Fibroblast of lung (primary cell): ENCODE measurements around the gene KCNH1. TPM values are rescaled to one million over a fixed set of nuclear protein-coding genes. Genes with fewer than 3 reads are reported as not detected.

ENCODE experiments used
- DNase-seq, 2 donors: peaks; one replicate each; pipeline versions ENCODE4 v3.0.0 to v3.0.0-alpha.2; 2010; ENCODE audit warnings: low read depth in 2 of 2
- H2AFZ ChIP-seq: 2 replicates; pipeline ENCODE4 v1.5.1; 2012; ENCODE audit warnings: low read length, control low read depth, inconsistent platforms
- H3K27ac ChIP-seq: 2 replicates; pipeline ENCODE4 v1.5.1; 2011; ENCODE audit warnings: low read length, control low read depth; ENCODE audit not compliant: insufficient read depth
- H3K27me3 ChIP-seq: 2 replicates; pipeline ENCODE4 v1.5.1; 2011; ENCODE audit warnings: mild to moderate bottlenecking, low read length; ENCODE audit not compliant: control insufficient read depth, insufficient read depth
- H3K36me3 ChIP-seq: 2 replicates; pipeline ENCODE4 v1.5.1; 2011; ENCODE audit warnings: low read length; ENCODE audit not compliant: control insufficient read depth, insufficient read depth
- H3K4me1 ChIP-seq: 2 replicates; pipeline ENCODE4 v1.5.1; 2011; ENCODE audit warnings: low read length; ENCODE audit not compliant: control insufficient read depth, insufficient read depth; ENCODE audit errors: extremely low read depth
- H3K4me2 ChIP-seq: 2 replicates; pipeline ENCODE4 v1.5.1; 2011; ENCODE audit warnings: low read length, control low read depth; ENCODE audit not compliant: insufficient read depth; ENCODE audit errors: extremely low read depth
- H3K4me3 ChIP-seq, 4 experiments: fragments of 200-600 bp in 1 of 4; sonication (generic) in 1 of 4; replicated peaks in 1 of 4; 2 replicates each; pipeline ENCODE4 v1.5.1; 2011 to 2016; ENCODE audit warnings: low read length in 4 of 4, low read depth in 3 of 4, mild to moderate bottlenecking in 3 of 4, control low read depth in 2 of 4, inconsistent platforms in 1 of 4, mixed read lengths in 1 of 4; ENCODE audit not compliant: insufficient read depth in 1 of 4; ENCODE audit errors: control extremely low read depth in 1 of 4
- H3K79me2 ChIP-seq: 2 replicates; pipeline ENCODE4 v1.5.1; 2012; ENCODE audit warnings: mild to moderate bottlenecking, low read length, inconsistent platforms; ENCODE audit not compliant: control insufficient read depth, insufficient read depth
- H3K9ac ChIP-seq: 2 replicates; pipeline ENCODE4 v1.5.1; 2011; ENCODE audit warnings: mild to moderate bottlenecking, low read length, control low read depth; ENCODE audit not compliant: insufficient read depth
- H3K9me3 ChIP-seq: 2 replicates; pipeline ENCODE4 v1.5.1; 2012; ENCODE audit warnings: low read depth, low read length; ENCODE audit not compliant: control insufficient read depth, insufficient read depth
- H4K20me1 ChIP-seq: 2 replicates; pipeline ENCODE4 v1.5.1; 2011; ENCODE audit warnings: low read length; ENCODE audit not compliant: control insufficient read depth, insufficient read depth; ENCODE audit errors: extremely low read depth
- EZH2 ChIP-seq: IDR thresholded peaks from 2 replicates; pipeline ENCODE4 v1.5.1; 2012; ENCODE audit warnings: low read length, control low read depth, mild to moderate bottlenecking; ENCODE audit errors: missing control alignments
- polyA plus RNA-seq, 2 donors: library from polyadenylated mRNA; depleted of rRNA in 1 of 2; stranded (reverse) in 1 of 2; unstranded in 1 of 2; fragments of >200 nt; gene quantifications; 2 replicates each; pipeline ENCODE4 v1.2.1, GENCODE V29; 2011 to 2012; ENCODE audit warnings: missing spikeins in 1 of 2
- total RNA-seq: library from RNA; depleted of rRNA; stranded (reverse); fragments of >200 nt; gene quantifications from 2 replicates; pipeline ENCODE4 v1.2.1, GENCODE V29; 2014
- TF ChIP-seq, protein P1 (sequence below), 2 donors: IDR thresholded peaks in 1 of 2; conservative IDR thresholded peaks in 1 of 2; 1 replicate in 1 of 2; 2 replicates in 1 of 2; pipeline ENCODE4 v1.5.1; 2011 to 2012; ENCODE audit warnings: low read length in 2 of 2, control low read depth in 1 of 2, inconsistent platforms in 1 of 2, low read depth in 1 of 2, mild to moderate bottlenecking in 1 of 2

Gene KCNH1
- total and polyA plus RNA-seq, 2 donors (not counting 1 experiment from before 2014, with no cell fraction given): 0.17 to 1.5 TPM

DNA sequence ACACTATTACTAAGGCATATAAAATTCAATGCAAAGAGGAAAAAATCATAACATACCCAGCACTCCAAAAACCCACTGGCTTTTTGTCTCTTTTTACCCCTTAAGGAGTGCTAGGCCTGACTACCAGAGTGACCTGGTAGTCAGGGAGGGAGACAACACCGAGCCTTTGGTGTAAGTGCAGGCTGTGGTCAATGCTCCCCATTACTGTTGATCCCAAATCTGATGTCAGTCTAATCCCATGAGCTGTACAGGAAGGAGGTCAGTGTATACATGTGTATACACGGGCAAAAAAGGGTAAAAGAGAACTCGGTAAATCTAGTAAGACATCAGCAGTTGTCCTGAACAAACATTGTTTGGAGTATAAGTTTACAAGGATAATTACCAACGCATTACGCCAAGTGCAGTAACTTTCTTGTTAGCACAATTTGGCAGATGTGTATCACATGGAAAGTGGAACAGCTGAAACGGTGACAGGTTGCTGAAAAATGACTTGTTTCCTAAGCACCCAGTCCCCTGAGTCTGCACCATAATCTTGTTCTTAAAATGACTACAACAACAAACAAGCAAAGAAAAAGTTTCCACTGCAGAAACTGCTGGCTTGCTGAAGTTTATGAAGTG, 217.9 kb downstream of the KCNH1 start:
- H4K20me1 ChIP-seq: no peaks in the 10 kb centered on the region
- H3K9ac ChIP-seq: no peak overlapping the region
- no peak overlapping the region for H2AFZ ChIP-seq
- H3K9me3 ChIP-seq: no peaks in the 10 kb centered on the region
- H3K27ac ChIP-seq: no peak overlapping the region
- H3K4me3 ChIP-seq: no peak overlapping the region
- no peak for TF ChIP-seq EZH2
- TF ChIP-seq, protein P1, sequence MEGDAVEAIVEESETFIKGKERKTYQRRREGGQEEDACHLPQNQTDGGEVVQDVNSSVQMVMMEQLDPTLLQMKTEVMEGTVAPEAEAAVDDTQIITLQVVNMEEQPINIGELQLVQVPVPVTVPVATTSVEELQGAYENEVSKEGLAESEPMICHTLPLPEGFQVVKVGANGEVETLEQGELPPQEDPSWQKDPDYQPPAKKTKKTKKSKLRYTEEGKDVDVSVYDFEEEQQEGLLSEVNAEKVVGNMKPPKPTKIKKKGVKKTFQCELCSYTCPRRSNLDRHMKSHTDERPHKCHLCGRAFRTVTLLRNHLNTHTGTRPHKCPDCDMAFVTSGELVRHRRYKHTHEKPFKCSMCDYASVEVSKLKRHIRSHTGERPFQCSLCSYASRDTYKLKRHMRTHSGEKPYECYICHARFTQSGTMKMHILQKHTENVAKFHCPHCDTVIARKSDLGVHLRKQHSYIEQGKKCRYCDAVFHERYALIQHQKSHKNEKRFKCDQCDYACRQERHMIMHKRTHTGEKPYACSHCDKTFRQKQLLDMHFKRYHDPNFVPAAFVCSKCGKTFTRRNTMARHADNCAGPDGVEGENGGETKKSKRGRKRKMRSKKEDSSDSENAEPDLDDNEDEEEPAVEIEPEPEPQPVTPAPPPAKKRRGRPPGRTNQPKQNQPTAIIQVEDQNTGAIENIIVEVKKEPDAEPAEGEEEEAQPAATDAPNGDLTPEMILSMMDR (conservative IDR thresholded peaks at IDR 0.05 in 1 of 2, IDR thresholded peaks at IDR 0.05 in 1 of 2; ENCODE audit: low read depth in 1 of 2, low read length in 2 of 2): no peak
- no peak for DNase-seq
- no peaks in the 10 kb centered on the region for H3K4me1 ChIP-seq
- H3K79me2 ChIP-seq: no peaks in the 10 kb centered on the region
- no peaks in the 10 kb centered on the region for H3K27me3 ChIP-seq
- no peak overlapping the region for H3K4me2 ChIP-seq
- H3K36me3 ChIP-seq: no peaks in the 10 kb centered on the region

- TF ChIP-seq, protein P1 (conservative IDR thresholded peaks at IDR 0.05 in 1 of 2, IDR thresholded peaks at IDR 0.05 in 1 of 2; ENCODE audit: low read depth in 1 of 2, low read length in 2 of 2): no peak
- no peak for TF ChIP-seq EZH2
- no peaks in the 10 kb centered on the region for H3K36me3 ChIP-seq
- H3K9me3 ChIP-seq: no peaks in the 10 kb centered on the region
- no peak overlapping the region for H3K9ac ChIP-seq
- H4K20me1 ChIP-seq: no peaks in the 10 kb centered on the region
- H3K79me2 ChIP-seq: no peaks in the 10 kb centered on the region
- DNase-seq: no peak
- H3K4me2 ChIP-seq: no peak overlapping the region
- no peaks in the 10 kb centered on the region for H3K4me1 ChIP-seq
- H3K27me3 ChIP-seq: no peaks in the 10 kb centered on the region
- H3K27ac ChIP-seq: no peak overlapping the region
- no peak overlapping the region for H2AFZ ChIP-seq
- H3K4me3 ChIP-seq: no peak overlapping the region
These were observed 221.2 kb downstream of the KCNH1 start for GRCh38 chr1:210912752-210913151.

GRCh38 chr1:210910020-210910575, 223.8 kb downstream of the KCNH1 start:
- no peak overlapping the region for H3K4me3 ChIP-seq

More at GRCh38 chr1:210910020-210910575, 223.8 kb downstream of the KCNH1 start:
- Histone ChIP-seq H3K9me3 (no peaks in the 10 kb centered on the region), H2AFZ (no peak overlapping the region), H3K36me3 (no peaks in the 10 kb centered on the region), H3K9ac (no peak overlapping the region), H3K4me1 (no peaks in the 10 kb centered on the region), H3K4me2 (no peak overlapping the region), H3K79me2 (no peaks in the 10 kb centered on the region), H4K20me1 (no peaks in the 10 kb centered on the region), H3K27ac (no peak overlapping the region), H3K27me3 (no peaks in the 10 kb centered on the region)
- TF ChIP-seq EZH2: no peak
- DNase-seq: no peak
